ENCODE results near the gene LAS1L. TPM values are rescaled to one million over a fixed set of nuclear protein-coding genes. Genes with fewer than 3 reads are reported as not detected.

LAS1L gene
- total RNA-seq, 1 experiment from 2014 or later = 72.9 TPM

GRCh38 chrX:65551086-65551485, 16.5 kb upstream of the LAS1L start:
- Histone ChIP-seq H3K23me2 (ENCODE audit: insufficient read length, low read depth, low read length, poor library complexity, severe bottlenecking) (no peaks in the 10 kb centered on the region), H3K27ac (ENCODE audit: insufficient read length, low read depth, low read length) (no peak overlapping the region), H2BK120ac (ENCODE audit: low read depth, low read length, poor library complexity, severe bottlenecking) (no peak overlapping the region), H3K79me2 (ENCODE audit: insufficient read depth, low read length) (no peaks in the 10 kb centered on the region), H3K4me1 (ENCODE audit: insufficient read depth, low read length) (no peaks in the 10 kb centered on the region), H4K91ac (ENCODE audit: insufficient read length, low read depth, low read length) (no peak overlapping the region), H3K56ac (ENCODE audit: insufficient read length, low read depth, low read length) (no peak overlapping the region), H4K20me1 (ENCODE audit: control insufficient read depth, insufficient read depth, insufficient read length) (no peaks in the 10 kb centered on the region), H3K4ac (ENCODE audit: low read depth, low read length) (no peak overlapping the region), H3K14ac (ENCODE audit: insufficient read depth, low read length) (no peak overlapping the region; the same call in 1 of the 2 replicates), H4K5ac (ENCODE audit: insufficient read length, low read depth, low read length) (no peak overlapping the region), H2BK12ac (ENCODE audit: insufficient read length, low read depth, low read length) (no peak overlapping the region), H2AFZ (ENCODE audit: low read length) (no peak overlapping the region), H3K27me3 (ENCODE audit: insufficient read depth, low read length) (no peaks in the 10 kb centered on the region), H3K18ac (ENCODE audit: insufficient read length, low read depth, low read length) (no peak overlapping the region), H2BK5ac (ENCODE audit: insufficient read length, low read length) (no peak overlapping the region), H3T11ph (ENCODE audit: low read length) (no peak overlapping the region), H3K79me1 (ENCODE audit: insufficient read depth, low read depth, low read length, poor library complexity, severe bottlenecking) (no peaks in the 10 kb centered on the region), H2BK15ac (ENCODE audit: low read depth, low read length) (no peak overlapping the region), H3K23ac (ENCODE audit: insufficient read length, low read depth, low read length) (no peak overlapping the region), H2BK20ac (ENCODE audit: low read depth, low read length, poor library complexity, severe bottlenecking) (no peak overlapping the region), H2AK5ac (ENCODE audit: insufficient read length, low read length) (no peak overlapping the region), H3K9me3 (ENCODE audit: control insufficient read depth, low read depth, low read length) (peaks cover 39% of the 10 kb centered on the region), H4K8ac (replicated peaks; ENCODE audit: insufficient read length, low read depth, low read length) (no peak overlapping the region), H3K9ac (ENCODE audit: extremely low read depth, insufficient read length, low read length) (no peak overlapping the region), H3K4me2 (ENCODE audit: insufficient read depth, insufficient read length, low read length) (no peak overlapping the region)
- peaks cover 4% of the 10 kb centered on the region for H3K27me3 Mint-ChIP-seq (ENCODE audit: low read depth)
- no CpG with 5 or more reads among the region's 16 CpGs for WGBS (ENCODE audit: extremely low coverage, insufficient read length, low lambda C conversion rate)
- no peak for TF ChIP-seq CTCF (conservative IDR thresholded peaks at IDR 0.05)
- peaks cover 0 to 4% (median 0%) of the 10 kb centered on the region in 3 experiments; a peak in 3 of 7 replicates for H3K36me3 Mint-ChIP-seq (ENCODE audit: insufficient read depth in 1 of 3, low read depth in 3 of 3)
- peaks cover 66 to 84% of the 10 kb centered on the region in 2 experiments for H3K9me3 Mint-ChIP-seq
- H3K27ac Mint-ChIP-seq = no peak overlapping the region
- no peak for DNase-seq
- no peaks in the 10 kb centered on the region for H3K4me1 Mint-ChIP-seq
- no peak overlapping the region for H3K4me3 Mint-ChIP-seq

Measured in H9 (cell line).